ENCODE measurements around the gene RABGGTB.
"Not testable (repeated sequence)": the region's sequence is repeated elsewhere in the genome, so short reads cannot be mapped to it uniquely, and the experiment has no call there.

RABGGTB gene

DNA sequence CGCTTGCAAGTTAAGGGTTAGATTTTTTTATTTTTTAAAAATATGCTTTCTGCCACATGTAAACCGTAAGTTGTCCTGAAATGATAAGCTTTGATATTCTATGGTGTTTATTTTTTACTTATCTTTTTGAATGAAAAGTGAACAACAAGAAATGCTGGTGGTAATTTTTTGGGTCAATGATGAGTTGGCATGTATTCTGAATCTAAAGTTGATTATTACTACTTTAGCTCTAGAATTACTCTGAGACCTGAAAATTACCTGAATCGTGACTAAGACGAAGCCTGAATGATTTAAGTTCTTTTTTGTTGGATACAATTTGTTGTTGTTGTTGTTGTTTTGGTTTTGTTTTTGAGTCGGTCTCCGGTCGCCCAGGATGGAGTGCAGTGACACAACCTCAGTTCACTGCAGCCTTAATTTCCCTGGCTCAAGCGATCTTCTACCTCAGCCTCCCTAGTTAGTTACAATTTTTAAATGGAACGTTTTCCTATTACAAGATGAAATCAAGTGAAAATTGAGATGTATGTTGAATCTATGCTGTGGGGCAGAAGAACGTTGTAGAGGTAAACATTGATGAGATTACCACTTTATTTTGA is 941 bp downstream of the RABGGTB start:
- H3K27ac Mint-ChIP-seq: peak overlapping the region; percentile 94
- H3K4me1 Mint-ChIP-seq: peaks cover 41% of the 10 kb centered on the region
- no peaks in the 10 kb centered on the region for H3K9me3 Mint-ChIP-seq
- peak overlapping the region; percentile 95 for H3K4me3 Mint-ChIP-seq
- H3K36me3 Mint-ChIP-seq: peaks cover 41% of the 10 kb centered on the region
- no peaks in the 10 kb centered on the region for H3K27me3 Mint-ChIP-seq

- peak overlapping the region; percentile 95 for H3K4me3 Mint-ChIP-seq
- peak overlapping the region; percentile 94 for H3K27ac Mint-ChIP-seq
Observed at GRCh38 chr1:75787524-75787923, 1.5 kb downstream of the RABGGTB start.

GRCh38 chr1:75789988-75790387 is 3.9 kb downstream of the RABGGTB start:
- Mint-ChIP-seq H3K27ac (peak overlapping the region; percentile 89), H3K27me3 (no peaks in the 10 kb centered on the region), H3K9me3 (no peaks in the 10 kb centered on the region), H3K4me3 (peak overlapping the region; percentile 95), H3K4me1 (peaks cover 56% of the 10 kb centered on the region), H3K36me3 (peaks cover 50% of the 10 kb centered on the region)

More at GRCh38 chr1:75787524-75787923, 1.5 kb downstream of the RABGGTB start:
- peaks cover 44% of the 10 kb centered on the region for H3K4me1 Mint-ChIP-seq
- no peaks in the 10 kb centered on the region for H3K27me3 Mint-ChIP-seq
- no peaks in the 10 kb centered on the region for H3K9me3 Mint-ChIP-seq
- H3K36me3 Mint-ChIP-seq: peaks cover 45% of the 10 kb centered on the region

- peak overlapping the region; percentile 89 for H3K27ac Mint-ChIP-seq
- peaks cover 53% of the 10 kb centered on the region for H3K36me3 Mint-ChIP-seq
- no peaks in the 10 kb centered on the region for H3K9me3 Mint-ChIP-seq
- no peaks in the 10 kb centered on the region for H3K27me3 Mint-ChIP-seq
- H3K4me3 Mint-ChIP-seq: peak overlapping the region; percentile 95
- peaks cover 49% of the 10 kb centered on the region for H3K4me1 Mint-ChIP-seq
Observed at GRCh38 chr1:75791022-75791421, 5.0 kb downstream of the RABGGTB start.

GRCh38 chr1:75792091-75792490 is 6.0 kb downstream of the RABGGTB start:
- Mint-ChIP-seq H3K9me3 (no peaks in the 10 kb centered on the region), H3K36me3 (peaks cover 55% of the 10 kb centered on the region), H3K4me3 (peak overlapping the region; percentile 95), H3K4me1 (peaks cover 49% of the 10 kb centered on the region), H3K27me3 (no peaks in the 10 kb centered on the region), H3K27ac (peak overlapping the region; percentile 79)

DNA sequence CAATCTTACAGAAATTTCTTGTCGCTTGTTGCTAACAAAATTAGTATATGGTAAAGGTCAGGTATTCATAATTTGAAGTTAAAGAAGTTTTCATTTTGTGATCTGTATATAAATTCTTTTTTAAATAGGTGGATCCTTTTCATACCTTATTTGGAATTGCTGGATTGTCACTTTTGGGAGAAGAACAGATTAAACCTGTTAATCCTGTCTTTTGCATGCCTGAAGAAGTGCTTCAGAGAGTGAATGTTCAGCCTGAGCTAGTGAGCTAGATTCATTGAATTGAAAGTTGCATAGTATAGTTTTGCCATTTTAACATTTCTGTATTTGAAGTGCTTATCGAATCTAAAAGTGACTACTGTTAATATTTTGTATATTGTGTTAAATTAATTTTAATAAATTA is 8.3 kb downstream of the RABGGTB start:
- Mint-ChIP-seq H3K4me1 (peaks cover 40% of the 10 kb centered on the region), H3K27me3 (no peaks in the 10 kb centered on the region), H3K4me3 (no peak overlapping the region), H3K9me3 (no peaks in the 10 kb centered on the region), H3K27ac (peak overlapping the region; percentile 36), H3K36me3 (peaks cover 43% of the 10 kb centered on the region)

DNA sequence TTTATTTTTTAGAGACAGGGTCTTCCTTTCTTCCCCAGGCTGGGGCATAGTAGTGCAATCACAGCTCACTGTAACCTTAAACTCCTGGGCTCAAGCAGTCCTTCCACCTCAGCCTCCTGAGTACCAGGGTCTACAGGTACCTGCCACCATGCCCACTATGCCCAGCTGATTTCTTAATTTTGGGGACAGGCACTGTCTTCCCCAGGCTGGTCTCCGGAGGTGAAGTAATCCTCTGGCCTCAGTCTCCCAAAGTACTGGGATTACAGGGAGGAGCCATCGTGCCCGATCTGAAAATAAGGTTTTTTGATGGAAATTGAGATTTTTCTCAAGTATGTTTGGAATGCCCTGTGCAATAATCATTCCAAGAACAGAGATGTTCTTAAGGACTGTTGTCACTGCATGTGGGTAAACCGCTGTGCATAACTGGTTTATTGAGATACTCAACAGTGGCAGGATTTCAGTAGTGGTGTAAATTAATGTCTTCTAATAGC is 9.7 kb downstream of the RABGGTB start:
- Mint-ChIP-seq H3K4me3 (no peak overlapping the region), H3K36me3 (peaks cover 33% of the 10 kb centered on the region), H3K27ac (peak overlapping the region; percentile 46), H3K4me1 (peaks cover 27% of the 10 kb centered on the region), H3K9me3 (no peaks in the 10 kb centered on the region), H3K27me3 (no peaks in the 10 kb centered on the region)

GRCh38 chr1:75796376-75797272 is 10.6 kb downstream of the RABGGTB start, which contains the start of gene MSH4:
Gene MSH4 (plus strand): TSS chr1:75796882. CDS start chr1:75796986, 104 bp downstream.
- peaks cover 27% of the 10 kb centered on the region for H3K36me3 Mint-ChIP-seq
- H3K4me1 Mint-ChIP-seq: peaks cover 19% of the 10 kb centered on the region
- H3K27ac Mint-ChIP-seq: peak within 1 kb of the TSS; percentile 60
- no peaks in the 10 kb centered on the region for H3K9me3 Mint-ChIP-seq
- H3K27me3 Mint-ChIP-seq: no peaks in the 10 kb centered on the region
- H3K4me3 Mint-ChIP-seq: no peak within 1 kb of the TSS

DNA sequence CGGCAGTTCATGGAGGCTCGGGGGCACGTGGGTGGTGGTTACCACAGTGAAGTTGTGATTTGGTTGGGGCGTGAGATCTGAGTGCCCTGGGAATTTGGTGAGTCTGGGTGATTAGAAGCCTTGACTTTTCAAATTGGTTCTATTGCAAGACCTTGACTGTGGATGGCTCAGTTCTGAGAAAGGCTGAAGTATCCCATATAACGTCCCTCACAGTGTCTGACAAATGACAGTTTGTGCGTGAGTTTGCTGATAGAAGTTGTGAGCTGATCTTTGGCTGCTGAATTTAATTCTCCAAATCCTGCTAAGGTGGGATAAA is 11.2 kb downstream of the RABGGTB start:
- Mint-ChIP-seq H3K27ac (no peak overlapping the region), H3K27me3 (no peaks in the 10 kb centered on the region), H3K36me3 (peaks cover 24% of the 10 kb centered on the region), H3K4me1 (peaks cover 15% of the 10 kb centered on the region), H3K9me3 (no peaks in the 10 kb centered on the region), H3K4me3 (no peak overlapping the region)

DNA sequence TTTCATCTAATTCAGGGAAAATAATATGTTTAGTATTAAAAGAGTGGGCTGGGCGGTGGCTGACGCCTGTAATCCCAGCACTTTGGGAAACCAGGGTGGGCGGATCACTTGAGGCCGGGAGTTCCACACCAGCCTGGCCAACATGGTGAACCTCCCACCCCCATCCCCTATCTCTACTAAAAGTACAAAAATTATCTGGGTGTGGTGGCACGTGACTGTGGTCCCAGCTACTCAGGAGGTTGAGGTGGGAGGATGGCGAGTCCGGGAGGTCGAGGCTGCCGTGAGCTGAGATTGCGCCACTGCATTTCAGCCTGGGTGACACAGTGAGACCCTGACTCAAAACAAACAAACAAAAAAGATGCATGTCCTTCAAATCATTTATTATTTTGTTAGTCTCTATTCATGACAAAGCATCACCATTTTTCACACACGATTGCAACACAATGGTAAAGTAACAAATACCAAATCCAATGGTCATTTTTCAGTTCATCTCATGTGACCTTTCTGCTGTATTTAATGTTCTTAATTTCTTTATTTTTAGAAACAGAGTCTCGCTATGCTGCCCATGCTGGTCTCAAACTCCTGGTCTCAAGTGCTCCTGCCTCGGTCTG is 11.7 kb downstream of the RABGGTB start:
- H3K27ac Mint-ChIP-seq: no peak overlapping the region
- no peaks in the 10 kb centered on the region for H3K9me3 Mint-ChIP-seq
- H3K27me3 Mint-ChIP-seq: no peaks in the 10 kb centered on the region
- no peak overlapping the region for H3K4me3 Mint-ChIP-seq
- H3K4me1 Mint-ChIP-seq: peaks cover 10% of the 10 kb centered on the region
- H3K36me3 Mint-ChIP-seq: peaks cover 20% of the 10 kb centered on the region

DNA sequence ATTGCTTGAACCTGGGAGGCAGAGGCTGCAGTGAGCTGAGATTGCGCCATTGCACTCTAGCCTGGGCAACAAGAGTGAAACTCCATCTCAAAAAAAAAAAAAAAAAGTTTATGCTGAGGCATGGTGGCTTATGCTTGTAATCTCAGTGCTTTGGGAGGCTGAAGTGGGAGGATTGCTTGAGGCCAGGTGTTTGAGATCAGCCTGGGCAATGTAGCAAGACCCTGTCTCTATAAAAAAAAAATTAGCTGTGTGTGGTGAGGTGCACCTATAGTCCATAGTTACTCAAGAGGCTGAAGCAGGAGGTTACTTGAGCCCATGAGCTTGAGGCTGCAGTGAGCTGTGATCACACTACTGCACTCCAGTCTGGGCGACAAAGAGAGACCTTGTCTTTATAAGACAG is 15.4 kb downstream of the RABGGTB start:
- not testable (repeated sequence) for H3K9me3 Mint-ChIP-seq, H3K4me1 Mint-ChIP-seq, H3K36me3 Mint-ChIP-seq, H3K27ac Mint-ChIP-seq, H3K4me3 Mint-ChIP-seq, H3K27me3 Mint-ChIP-seq

GRCh38 chr1:75808921-75809320 is 22.9 kb downstream of the RABGGTB start:
- no peak overlapping the region for H3K4me3 Mint-ChIP-seq
- no peaks in the 10 kb centered on the region for H3K36me3 Mint-ChIP-seq
- no peaks in the 10 kb centered on the region for H3K9me3 Mint-ChIP-seq
- no peak overlapping the region for H3K27ac Mint-ChIP-seq
- no peaks in the 10 kb centered on the region for H3K27me3 Mint-ChIP-seq
- H3K4me1 Mint-ChIP-seq: no peaks in the 10 kb centered on the region

GRCh38 chr1:75810113-75810512 is 24.1 kb downstream of the RABGGTB start:
- not testable (repeated sequence) for H3K4me1 Mint-ChIP-seq, H3K36me3 Mint-ChIP-seq, H3K27ac Mint-ChIP-seq, H3K9me3 Mint-ChIP-seq, H3K27me3 Mint-ChIP-seq, H3K4me3 Mint-ChIP-seq

- H3K27me3 Mint-ChIP-seq: no peaks in the 10 kb centered on the region
- H3K27ac Mint-ChIP-seq: no peak overlapping the region
- H3K4me1 Mint-ChIP-seq: no peaks in the 10 kb centered on the region
- H3K4me3 Mint-ChIP-seq: no peak overlapping the region
- H3K9me3 Mint-ChIP-seq: no peaks in the 10 kb centered on the region
- H3K36me3 Mint-ChIP-seq: peaks cover 2% of the 10 kb centered on the region
Observed at GRCh38 chr1:75811211-75811981, 25.3 kb downstream of the RABGGTB start.

DNA sequence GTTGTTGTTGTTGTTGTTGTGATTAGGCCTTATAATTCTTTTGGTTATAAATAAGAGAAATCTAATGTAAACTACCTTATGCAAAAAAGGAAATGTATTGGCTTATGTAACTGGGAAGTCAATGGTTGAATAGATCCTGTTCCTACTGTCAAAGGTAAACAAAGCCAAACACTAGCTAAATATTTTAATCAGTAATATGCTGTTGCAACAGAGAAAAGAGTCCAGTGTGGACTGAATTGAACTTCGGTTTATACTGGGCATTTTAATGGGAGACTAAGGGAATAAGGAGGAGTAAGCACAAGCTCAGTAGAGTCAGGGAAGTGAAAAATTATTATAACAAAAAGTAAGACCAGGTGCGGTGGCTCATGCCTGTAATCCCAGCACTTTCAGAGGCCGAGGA is 26.0 kb downstream of the RABGGTB start:
- no peak overlapping the region for H3K27ac Mint-ChIP-seq
- no peaks in the 10 kb centered on the region for H3K4me1 Mint-ChIP-seq
- H3K36me3 Mint-ChIP-seq: peaks cover 2% of the 10 kb centered on the region
- no peak overlapping the region for H3K4me3 Mint-ChIP-seq
- H3K27me3 Mint-ChIP-seq: no peaks in the 10 kb centered on the region
- H3K9me3 Mint-ChIP-seq: no peaks in the 10 kb centered on the region
